Esophagus mucosa (tissue), 1 donor: ENCODE data around the gene CAMK2B. TPM values are rescaled to one million over a fixed set of nuclear protein-coding genes. Genes with fewer than 3 reads are reported as not detected.

Experiments used
- ATAC-seq: fragments of 200-7000 bp; cut with Tn5 transposase; one replicate; pipeline ENCODE4 v1.9.1; 2020
- total RNA-seq: library from RNA; stranded (reverse); gene quantifications from one replicate; pipeline ENCODE4 v1.2.4, GENCODE V29; 2023
- donor health status: DM: yes; HTN: yes; CAD: no.

CAMK2B gene
- total RNA-seq, 1 donor from 2014 or later = 1.1 TPM

GRCh38 chr7:44308596-44309270 is 16.7 kb downstream of the CAMK2B start:
- ATAC-seq = no peak

- peak; percentile 83 for ATAC-seq
These were observed 17.3 kb downstream of the CAMK2B start for GRCh38 chr7:44307905-44308595.

GRCh38 chr7:44307301-44307900 is 18.0 kb downstream of the CAMK2B start:
- no peak for ATAC-seq

GRCh38 chr7:44306606-44307005 is 18.8 kb downstream of the CAMK2B start:
- ATAC-seq = no peak

GRCh38 chr7:44305564-44306507 is 19.6 kb downstream of the CAMK2B start:
- no peak for ATAC-seq

- no peak for ATAC-seq
These were observed 30.9 kb downstream of the CAMK2B start for GRCh38 chr7:44294325-44295069.

- ATAC-seq = no peak
These were observed 31.7 kb downstream of the CAMK2B start for GRCh38 chr7:44293561-44294324.

- no peak for ATAC-seq
These were observed 32.4 kb downstream of the CAMK2B start for GRCh38 chr7:44292876-44293560.

- ATAC-seq = no peak
These were observed 33.0 kb downstream of the CAMK2B start for GRCh38 chr7:44292420-44292817.

GRCh38 chr7:44291733-44292419 is 33.5 kb downstream of the CAMK2B start:
- no peak for ATAC-seq

GRCh38 chr7:44291066-44291732 is 34.2 kb downstream of the CAMK2B start:
- no peak for ATAC-seq

- no peak for ATAC-seq
These were observed 35.2 kb downstream of the CAMK2B start for GRCh38 chr7:44290252-44290620.

- no peak for ATAC-seq
These were observed 35.8 kb downstream of the CAMK2B start for GRCh38 chr7:44289341-44290251.

- no peak for ATAC-seq
These were observed 36.5 kb downstream of the CAMK2B start for GRCh38 chr7:44288811-44289340.

- no peak for ATAC-seq
These were observed 37.1 kb downstream of the CAMK2B start for GRCh38 chr7:44288381-44288685.

- ATAC-seq = no peak
These were observed 37.7 kb downstream of the CAMK2B start for GRCh38 chr7:44287488-44288380.
